Mucosa of stomach (tissue), 1 donor: ENCODE data around the gene F10.

Experiments
- H3K27me3 ChIP-seq: one replicate; pipeline ENCODE4 v1.7.0; 2013; ENCODE audit warnings: mild to moderate bottlenecking, low read length; ENCODE audit not compliant: control insufficient read depth, insufficient read depth
- H3K36me3 ChIP-seq: one replicate; pipeline ENCODE4 v1.7.0; 2013; ENCODE audit warnings: low read length; ENCODE audit not compliant: control insufficient read depth, insufficient read depth
- H3K4me1 ChIP-seq: one replicate; pipeline ENCODE4 v1.7.0; 2013; ENCODE audit warnings: mild to moderate bottlenecking, low read length; ENCODE audit not compliant: control insufficient read depth, insufficient read depth
- H3K4me3 ChIP-seq: one replicate; pipeline ENCODE4 v1.7.0; 2013; ENCODE audit warnings: low read length
- H3K9ac ChIP-seq: one replicate; pipeline ENCODE4 v1.7.0; 2013; ENCODE audit warnings: mild to moderate bottlenecking, low read length, moderate library complexity
- H3K9me3 ChIP-seq: one replicate; pipeline ENCODE4 v1.7.0; 2013; ENCODE audit warnings: mild to moderate bottlenecking, low read length, moderate library complexity; ENCODE audit not compliant: control insufficient read depth
- donor health status: Pancreatic carcinoma.

F10 gene

GRCh38 chr13:113089693-113090414 lies 32.7 kb upstream of the F10 start:
- Histone ChIP-seq H3K27me3 (no peaks in the 10 kb centered on the region), H3K4me1 (no peaks in the 10 kb centered on the region), H3K9me3 (no peaks in the 10 kb centered on the region), H3K36me3 (no peaks in the 10 kb centered on the region), H3K4me3 (no peak overlapping the region), H3K9ac (no peak overlapping the region)

- Histone ChIP-seq H3K9ac (no peak overlapping the region), H3K36me3 (no peaks in the 10 kb centered on the region), H3K4me1 (no peaks in the 10 kb centered on the region), H3K4me3 (no peak overlapping the region), H3K27me3 (no peaks in the 10 kb centered on the region), H3K9me3 (no peaks in the 10 kb centered on the region)
These were observed 32.2 kb upstream of the F10 start for GRCh38 chr13:113090415-113090770.

GRCh38 chr13:113090806-113091205 lies 31.8 kb upstream of the F10 start:
- no peak overlapping the region for H3K4me3 ChIP-seq
- no peaks in the 10 kb centered on the region for H3K36me3 ChIP-seq
- H3K9me3 ChIP-seq: no peaks in the 10 kb centered on the region
- no peaks in the 10 kb centered on the region for H3K4me1 ChIP-seq
- H3K9ac ChIP-seq: no peak overlapping the region
- H3K27me3 ChIP-seq: no peaks in the 10 kb centered on the region

GRCh38 chr13:113091211-113091771 lies 31.3 kb upstream of the F10 start:
- Histone ChIP-seq H3K4me1 (no peaks in the 10 kb centered on the region), H3K27me3 (no peaks in the 10 kb centered on the region), H3K36me3 (no peaks in the 10 kb centered on the region), H3K9me3 (no peaks in the 10 kb centered on the region), H3K4me3 (no peak overlapping the region), H3K9ac (no peak overlapping the region)

GRCh38 chr13:113091891-113092775 lies 30.5 kb upstream of the F10 start:
- Histone ChIP-seq H3K9ac (no peak overlapping the region), H3K27me3 (no peaks in the 10 kb centered on the region), H3K4me3 (no peak overlapping the region), H3K4me1 (no peaks in the 10 kb centered on the region), H3K9me3 (no peaks in the 10 kb centered on the region), H3K36me3 (no peaks in the 10 kb centered on the region)

GRCh38 chr13:113092776-113093579 lies 29.6 kb upstream of the F10 start:
- Histone ChIP-seq H3K36me3 (no peaks in the 10 kb centered on the region), H3K9ac (no peak overlapping the region)

GRCh38 chr13:113093580-113094409 lies 28.8 kb upstream of the F10 start:
- no peaks in the 10 kb centered on the region for H3K36me3 ChIP-seq

More at GRCh38 chr13:113092776-113093579, 29.6 kb upstream of the F10 start:
- H3K4me3 ChIP-seq: no peak overlapping the region
- no peaks in the 10 kb centered on the region for H3K9me3 ChIP-seq
- no peaks in the 10 kb centered on the region for H3K27me3 ChIP-seq
- H3K4me1 ChIP-seq: no peaks in the 10 kb centered on the region

GRCh38 chr13:113094410-113094800 lies 28.2 kb upstream of the F10 start:
- Histone ChIP-seq H3K36me3 (no peaks in the 10 kb centered on the region), H3K4me1 (no peaks in the 10 kb centered on the region), H3K9ac (no peak overlapping the region), H3K4me3 (no peak overlapping the region), H3K9me3 (no peaks in the 10 kb centered on the region), H3K27me3 (no peaks in the 10 kb centered on the region)

More at GRCh38 chr13:113093580-113094409, 28.8 kb upstream of the F10 start:
- Histone ChIP-seq H3K4me3 (no peak overlapping the region), H3K9ac (no peak overlapping the region), H3K9me3 (no peaks in the 10 kb centered on the region), H3K27me3 (no peaks in the 10 kb centered on the region), H3K4me1 (no peaks in the 10 kb centered on the region)

GRCh38 chr13:113095146-113096051 lies 27.2 kb upstream of the F10 start:
- no peak overlapping the region for H3K4me3 ChIP-seq
- H3K4me1 ChIP-seq: no peaks in the 10 kb centered on the region
- no peak overlapping the region for H3K9ac ChIP-seq
- H3K36me3 ChIP-seq: no peaks in the 10 kb centered on the region
- no peaks in the 10 kb centered on the region for H3K9me3 ChIP-seq
- H3K27me3 ChIP-seq: no peaks in the 10 kb centered on the region

GRCh38 chr13:113096052-113096744 lies 26.4 kb upstream of the F10 start:
- H3K27me3 ChIP-seq: no peaks in the 10 kb centered on the region
- no peaks in the 10 kb centered on the region for H3K4me1 ChIP-seq
- no peaks in the 10 kb centered on the region for H3K9me3 ChIP-seq
- H3K36me3 ChIP-seq: no peaks in the 10 kb centered on the region
- no peak overlapping the region for H3K9ac ChIP-seq
- no peak overlapping the region for H3K4me3 ChIP-seq
